ENCODE measurements around the gene CDK5RAP1. TPM values are rescaled to one million over a fixed set of nuclear protein-coding genes. Genes with fewer than 3 reads are reported as not detected.

The CDK5RAP1 gene
- total RNA-seq, 2 experiments from 2014 or later = 32.1 to 49.4 TPM

- CTCF ChIA-PET (ENCODE audit: unreplicated experiment) = no interaction called here
- BruUV-seq (replicated peaks) = no TSS peak
- Histone ChIP-seq H3K36me3 (ENCODE audit: insufficient read depth, low read length) (no peaks in the 10 kb centered on the region), H3K4me2 (ENCODE audit: low read length) (no peak overlapping the region), H4K20me1 (ENCODE audit: insufficient read depth, low read length) (no peaks in the 10 kb centered on the region), H3K27ac (ENCODE audit: low read depth, low read length, poor library complexity, severe bottlenecking) (no peak overlapping the region), H2AFZ (ENCODE audit: low read length) (no peak overlapping the region), H3K4me3 (ENCODE audit: low read depth, low read length, poor library complexity, severe bottlenecking) (no peak overlapping the region), H3K9me2 (ENCODE audit: insufficient read depth, low read length) (no peaks in the 10 kb centered on the region), H3K4me1 (ENCODE audit: insufficient read depth, low read length, poor library complexity, severe bottlenecking) (no peaks in the 10 kb centered on the region), H3K9me3 (ENCODE audit: low read length) (no peaks in the 10 kb centered on the region), H3K79me2 (ENCODE audit: insufficient read depth, low read depth, low read length) (no peaks in the 10 kb centered on the region)
- TF ChIP-seq, protein P1, sequence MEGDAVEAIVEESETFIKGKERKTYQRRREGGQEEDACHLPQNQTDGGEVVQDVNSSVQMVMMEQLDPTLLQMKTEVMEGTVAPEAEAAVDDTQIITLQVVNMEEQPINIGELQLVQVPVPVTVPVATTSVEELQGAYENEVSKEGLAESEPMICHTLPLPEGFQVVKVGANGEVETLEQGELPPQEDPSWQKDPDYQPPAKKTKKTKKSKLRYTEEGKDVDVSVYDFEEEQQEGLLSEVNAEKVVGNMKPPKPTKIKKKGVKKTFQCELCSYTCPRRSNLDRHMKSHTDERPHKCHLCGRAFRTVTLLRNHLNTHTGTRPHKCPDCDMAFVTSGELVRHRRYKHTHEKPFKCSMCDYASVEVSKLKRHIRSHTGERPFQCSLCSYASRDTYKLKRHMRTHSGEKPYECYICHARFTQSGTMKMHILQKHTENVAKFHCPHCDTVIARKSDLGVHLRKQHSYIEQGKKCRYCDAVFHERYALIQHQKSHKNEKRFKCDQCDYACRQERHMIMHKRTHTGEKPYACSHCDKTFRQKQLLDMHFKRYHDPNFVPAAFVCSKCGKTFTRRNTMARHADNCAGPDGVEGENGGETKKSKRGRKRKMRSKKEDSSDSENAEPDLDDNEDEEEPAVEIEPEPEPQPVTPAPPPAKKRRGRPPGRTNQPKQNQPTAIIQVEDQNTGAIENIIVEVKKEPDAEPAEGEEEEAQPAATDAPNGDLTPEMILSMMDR (conservative IDR thresholded peaks at IDR 0.05; ENCODE audit: low read length) = no peak
- no peak for TF ChIP-seq EZH2phosphoT487 (IDR thresholded peaks at IDR 0.05; ENCODE audit: borderline replicate concordance, low read depth, low read length)
- DNase-seq (ENCODE audit: low spot score) = no peak
- POLR2A ChIA-PET = no interaction called here
- intact Hi-C loops (cut with micrococcal nuclease; ENCODE audit: unreplicated experiment) = no loop called here
Measured at GRCh38 chr20:33313686-33314314, 87.5 kb downstream of the CDK5RAP1 start.

DNA sequence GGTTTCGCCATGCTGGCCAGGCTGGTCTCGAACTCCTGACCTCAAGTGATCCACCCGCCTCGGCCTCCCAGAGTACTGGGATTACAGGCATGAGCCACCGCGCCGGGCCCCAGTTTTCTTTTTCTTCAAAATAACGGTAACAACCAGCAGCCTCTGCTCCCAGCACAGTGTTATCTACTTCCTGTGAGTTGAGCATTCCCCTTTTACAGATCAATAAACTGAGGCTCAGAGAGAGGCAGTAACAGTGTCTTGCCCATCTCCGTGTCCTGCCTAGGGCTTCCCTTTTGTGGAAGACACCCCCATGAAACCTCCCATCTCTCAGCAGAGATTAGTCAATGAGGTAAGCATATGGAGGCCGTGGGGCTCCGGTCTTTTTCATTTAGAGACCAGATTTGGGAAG is 88.7 kb downstream of the CDK5RAP1 start:
- H2AFZ ChIP-seq (ENCODE audit: low read length) = no peak overlapping the region
- CTCF ChIA-PET (ENCODE audit: unreplicated experiment) = no interaction called here
- no peak overlapping the region for H3K4me3 ChIP-seq (ENCODE audit: low read depth, low read length, poor library complexity, severe bottlenecking)
- no peak for DNase-seq (ENCODE audit: low spot score)
- no peaks in the 10 kb centered on the region for H3K79me2 ChIP-seq (ENCODE audit: insufficient read depth, low read depth, low read length)
- H3K4me2 ChIP-seq (ENCODE audit: low read length) = no peak overlapping the region
- BruUV-seq (replicated peaks) = no TSS peak
- no peaks in the 10 kb centered on the region for H4K20me1 ChIP-seq (ENCODE audit: insufficient read depth, low read length)
- POLR2A ChIA-PET = no interaction called here
- no peaks in the 10 kb centered on the region for H3K9me3 ChIP-seq (ENCODE audit: low read length)
- no peak for TF ChIP-seq EZH2phosphoT487 (IDR thresholded peaks at IDR 0.05; ENCODE audit: borderline replicate concordance, low read depth, low read length)
- TF ChIP-seq, protein P1 (conservative IDR thresholded peaks at IDR 0.05; ENCODE audit: low read length) = no peak
- no peaks in the 10 kb centered on the region for H3K9me2 ChIP-seq (ENCODE audit: insufficient read depth, low read length)
- H3K27ac ChIP-seq (ENCODE audit: low read depth, low read length, poor library complexity, severe bottlenecking) = no peak overlapping the region
- no peaks in the 10 kb centered on the region for H3K36me3 ChIP-seq (ENCODE audit: insufficient read depth, low read length)
- H3K4me1 ChIP-seq (ENCODE audit: insufficient read depth, low read length, poor library complexity, severe bottlenecking) = no peaks in the 10 kb centered on the region
- intact Hi-C loops (cut with micrococcal nuclease; ENCODE audit: unreplicated experiment) = no loop called here

- Histone ChIP-seq H2AFZ (ENCODE audit: low read length) (no peak overlapping the region), H3K9me3 (ENCODE audit: low read length) (no peaks in the 10 kb centered on the region), H3K9me2 (ENCODE audit: insufficient read depth, low read length) (no peaks in the 10 kb centered on the region), H4K20me1 (ENCODE audit: insufficient read depth, low read length) (no peaks in the 10 kb centered on the region), H3K4me2 (ENCODE audit: low read length) (no peak overlapping the region), H3K79me2 (ENCODE audit: insufficient read depth, low read depth, low read length) (no peaks in the 10 kb centered on the region), H3K27ac (ENCODE audit: low read depth, low read length, poor library complexity, severe bottlenecking) (no peak overlapping the region), H3K4me1 (ENCODE audit: insufficient read depth, low read length, poor library complexity, severe bottlenecking) (no peaks in the 10 kb centered on the region), H3K36me3 (ENCODE audit: insufficient read depth, low read length) (no peaks in the 10 kb centered on the region), H3K4me3 (ENCODE audit: low read depth, low read length, poor library complexity, severe bottlenecking) (no peak overlapping the region)
- no peak for DNase-seq (ENCODE audit: low spot score)
- ChIA-PET POLR2A (no interaction called here), CTCF (ENCODE audit: unreplicated experiment) (no interaction called here)
- TF ChIP-seq EZH2phosphoT487 (IDR thresholded peaks at IDR 0.05; ENCODE audit: borderline replicate concordance, low read depth, low read length) = no peak
- TF ChIP-seq, protein P1 (conservative IDR thresholded peaks at IDR 0.05; ENCODE audit: low read length) = no peak
- intact Hi-C loops (cut with micrococcal nuclease; ENCODE audit: unreplicated experiment) = no loop called here
- BruUV-seq (replicated peaks) = no TSS peak
Measured at GRCh38 chr20:33311996-33312395, 89.3 kb downstream of the CDK5RAP1 start.
